Stimulated activated CD8-positive, alpha-beta memory T cell treated with anti-CD3 and anti-CD28 coated beads, Interleukin-4, amount 100 ng/mL, for 24 hours (primary cell): ENCODE data around the gene PCDHB16.
"Not testable (repeated sequence)": the region's sequence is repeated elsewhere in the genome, so short reads cannot be mapped to it uniquely, and the experiment has no call there.

Experiments used
- DNase-seq: peaks from one replicate; pipeline ENCODE4 v3.0.0-alpha.2; 2020; ENCODE audit warnings: low read depth

The PCDHB16 gene

DNA sequence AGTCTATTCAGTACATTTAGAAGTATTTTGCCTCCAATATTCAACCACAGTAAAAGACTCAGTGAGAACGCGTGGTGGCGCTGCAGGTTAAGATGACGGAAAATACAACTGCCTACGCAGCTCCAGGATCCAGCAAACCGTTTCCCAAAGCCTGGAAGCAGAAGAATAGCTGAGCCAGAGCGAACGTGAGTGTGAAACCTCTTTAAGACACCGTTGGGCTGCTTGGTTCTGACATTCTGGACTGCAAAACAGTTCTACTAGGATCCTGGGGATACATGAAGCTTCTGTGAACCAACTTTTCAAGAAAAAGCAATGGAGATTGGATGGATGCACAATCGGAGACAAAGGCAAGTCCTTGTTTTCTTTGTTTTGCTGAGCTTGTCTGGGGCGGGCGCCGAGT lies at the start of gene PCDHB16:
PCDHB16 (plus strand) TSS at position 140 of the 400 bp plus-strand sequence; CDS start at position 313, 173 bp downstream.
- no peak for DNase-seq

GRCh38 chr5:141135030-141135717 lies 47.0 kb upstream of the PCDHB16 start, which contains the start of gene PCDHB5:
Gene PCDHB5, plus strand, starts transcription at chr5:141135206. Its CDS starts 229 bp downstream, at chr5:141135435.
- DNase-seq, result no peak

- DNase-seq, result no peak
Observed at GRCh38 chr5:141135718-141136266, 46.4 kb upstream of the PCDHB16 start.

- DNase-seq, result not testable (repeated sequence)
Observed at GRCh38 chr5:141137346-141137745, 44.8 kb upstream of the PCDHB16 start.

DNA sequence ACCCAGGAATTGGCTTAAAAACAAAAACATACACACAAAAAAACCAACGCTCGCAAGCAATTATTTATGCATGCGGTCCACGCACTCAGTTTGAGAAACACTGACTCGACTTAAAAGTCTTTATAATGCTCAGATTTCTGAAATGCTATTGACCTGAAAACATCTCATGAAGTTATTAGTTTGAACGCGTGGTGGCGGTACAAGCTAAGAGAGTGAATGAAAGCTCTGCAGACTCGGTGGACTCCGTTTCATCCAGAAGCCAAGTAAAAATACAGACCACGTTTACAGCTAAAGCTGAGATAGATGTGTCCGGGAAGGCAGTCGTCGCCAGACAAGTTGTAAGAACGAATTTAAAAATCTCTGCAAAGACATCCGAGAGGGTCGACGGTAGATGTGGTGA lies 32.4 kb upstream of the PCDHB16 start, which contains the start of gene PCDHB6:
PCDHB6 (plus strand) TSS at position 246 of the 400 bp plus-strand sequence. CDS start 201 bp downstream, outside the sequence.
- DNase-seq, result no peak

DNA sequence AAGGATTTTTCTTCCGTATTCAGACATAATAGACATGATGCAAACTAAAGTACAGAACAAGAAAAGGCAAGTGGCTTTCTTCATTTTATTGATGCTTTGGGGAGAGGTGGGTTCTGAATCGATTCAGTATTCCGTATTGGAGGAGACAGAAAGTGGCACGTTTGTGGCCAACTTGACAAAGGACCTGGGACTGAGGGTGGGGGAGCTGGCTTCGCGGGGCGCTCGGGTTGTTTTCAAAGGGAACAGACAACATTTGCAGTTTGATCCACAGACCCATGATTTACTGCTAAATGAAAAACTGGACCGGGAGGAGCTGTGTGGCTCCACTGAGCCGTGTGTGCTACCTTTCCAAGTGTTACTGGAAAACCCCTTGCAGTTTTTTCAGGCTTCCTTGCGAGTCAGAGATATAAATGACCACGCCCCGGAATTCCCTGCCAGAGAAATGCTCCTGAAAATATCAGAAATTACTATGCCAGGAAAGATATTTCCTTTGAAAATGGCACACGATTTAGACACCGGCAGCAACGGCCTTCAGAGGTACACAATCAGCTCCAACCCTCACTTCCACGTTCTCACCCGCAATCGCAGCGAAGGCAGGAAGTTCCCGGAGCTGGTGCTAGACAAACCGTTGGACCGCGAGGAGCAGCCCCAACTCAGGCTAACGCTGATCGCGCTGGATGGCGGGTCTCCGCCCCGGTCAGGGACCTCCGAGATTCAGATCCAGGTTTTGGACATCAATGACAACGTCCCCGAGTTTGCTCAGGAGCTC lies 31.8 kb upstream of the PCDHB16 start:
- DNase-seq, result no peak

- DNase-seq, result no peak
Observed at GRCh38 chr5:141150993-141151325, 31.2 kb upstream of the PCDHB16 start.

DNA sequence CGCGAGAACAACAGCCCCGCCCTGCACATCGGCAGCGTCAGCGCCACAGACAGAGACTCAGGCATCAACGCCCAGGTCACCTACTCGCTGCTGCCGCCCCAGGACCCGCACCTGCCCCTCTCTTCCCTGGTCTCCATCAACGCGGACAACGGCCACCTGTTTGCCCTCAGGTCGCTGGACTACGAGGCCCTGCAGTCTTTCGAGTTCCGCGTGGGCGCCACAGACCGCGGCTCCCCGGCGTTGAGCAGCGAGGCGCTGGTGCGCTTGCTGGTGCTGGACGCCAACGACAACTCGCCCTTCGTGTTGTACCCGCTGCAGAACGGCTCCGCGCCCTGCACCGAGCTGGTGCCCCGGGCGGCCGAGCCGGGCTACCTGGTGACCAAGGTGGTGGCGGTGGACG lies 30.6 kb upstream of the PCDHB16 start:
- not testable (repeated sequence) for DNase-seq

DNA sequence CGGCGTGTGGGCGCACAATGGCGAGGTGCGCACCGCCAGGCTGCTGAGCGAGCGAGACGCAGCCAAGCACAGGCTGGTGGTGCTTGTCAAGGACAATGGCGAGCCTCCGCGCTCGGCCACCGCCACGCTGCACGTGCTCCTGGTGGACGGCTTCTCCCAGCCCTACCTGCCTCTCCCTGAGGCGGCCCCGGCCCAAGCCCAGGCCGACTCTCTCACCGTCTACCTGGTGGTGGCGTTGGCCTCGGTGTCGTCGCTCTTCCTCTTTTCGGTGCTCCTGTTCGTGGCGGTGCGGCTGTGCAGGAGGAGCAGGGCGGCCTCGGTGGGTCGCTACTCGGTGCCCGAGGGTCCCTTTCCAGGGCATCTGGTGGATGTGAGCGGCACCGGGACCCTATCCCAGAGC lies 30.1 kb upstream of the PCDHB16 start:
- not testable (repeated sequence) for DNase-seq

GRCh38 chr5:141155540-141156374 lies 26.4 kb upstream of the PCDHB16 start:
- DNase-seq, result no peak

GRCh38 chr5:141157356-141157755 lies 24.8 kb upstream of the PCDHB16 start:
- DNase-seq, result not testable (repeated sequence)

- DNase-seq, result not testable (repeated sequence)
Observed at GRCh38 chr5:141157901-141158300, 24.3 kb upstream of the PCDHB16 start.

- DNase-seq, result no peak
Observed at GRCh38 chr5:141172381-141173204, 9.6 kb upstream of the PCDHB16 start, which contains the start of gene PCDHB7. Gene PCDHB7, plus strand, starts transcription at chr5:141172644. Its CDS starts 192 bp downstream, at chr5:141172836.

- DNase-seq, result not testable (repeated sequence)
Observed at GRCh38 chr5:141174291-141175104, 7.7 kb upstream of the PCDHB16 start.

- no peak for DNase-seq
Observed at GRCh38 chr5:141175933-141176332, 6.3 kb upstream of the PCDHB16 start.

DNA sequence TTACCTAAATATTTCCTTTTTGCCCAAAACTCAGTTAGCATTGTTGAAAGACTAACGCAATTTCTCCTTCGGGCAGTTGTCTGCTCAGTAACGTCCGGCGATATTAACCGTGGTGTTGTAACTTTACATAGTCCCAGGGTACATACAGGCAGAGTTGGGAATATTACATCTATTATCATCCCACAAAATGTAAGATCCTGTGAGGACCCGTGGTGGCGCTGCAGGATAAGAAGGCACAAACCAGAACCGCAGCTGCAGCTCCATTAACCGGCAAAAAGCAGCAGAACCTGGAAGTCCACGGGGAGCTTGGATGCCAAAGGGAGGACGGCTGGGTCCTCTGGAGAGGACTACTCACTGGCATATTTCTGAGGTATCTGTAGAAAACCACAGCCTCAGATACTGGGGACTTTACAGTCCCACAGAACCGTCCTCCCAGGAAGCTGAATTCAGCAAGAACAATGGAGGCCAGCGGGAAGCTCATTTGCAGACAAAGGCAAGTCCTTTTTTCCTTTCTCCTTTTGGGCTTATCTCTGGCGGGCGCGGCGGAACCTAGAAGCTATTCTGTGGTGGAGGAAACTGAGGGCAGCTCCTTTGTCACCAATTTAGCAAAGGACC lies 4.5 kb upstream of the PCDHB16 start, which contains the start of gene PCDHB8:
PCDHB8 (plus strand) TSS at position 214 of the 615 bp plus-strand sequence; CDS start at position 459, 245 bp downstream.
- DNase-seq, result not testable (repeated sequence)

- not testable (repeated sequence) for DNase-seq
Observed at GRCh38 chr5:141179371-141179770, 2.8 kb upstream of the PCDHB16 start.

- DNase-seq, result not testable (repeated sequence)
Observed at GRCh38 chr5:141179876-141180275, 2.3 kb upstream of the PCDHB16 start.

GRCh38 chr5:141180313-141180712 lies 1.9 kb upstream of the PCDHB16 start:
- no peak for DNase-seq
